Epithelial cell of proximal tubule (primary cell): Measurements from ENCODE around the gene HNRNPH1. TPM values are rescaled to one million over a fixed set of nuclear protein-coding genes. Genes with fewer than 3 reads are reported as not detected.
"Not testable (repeated sequence)": the region's sequence is repeated elsewhere in the genome, so short reads cannot be mapped to it uniquely, and the experiment has no call there.

ENCODE experiments used
- DNase-seq: peaks from one replicate; pipeline ENCODE4 v3.0.0-alpha.2; 2011; ENCODE audit warnings: low read depth
- H3K4me3 ChIP-seq: 2 replicates; pipeline ENCODE4 v1.5.1; 2011; ENCODE audit warnings: low read depth, mild to moderate bottlenecking, low read length
- CTCF ChIP-seq: conservative IDR thresholded peaks from 2 replicates; pipeline ENCODE4 v1.5.1; 2012; ENCODE audit warnings: low read depth, mild to moderate bottlenecking, low read length
- total RNA-seq: library from RNA; depleted of rRNA; stranded (reverse); fragments of >200 nt; gene quantifications from 2 replicates; pipeline ENCODE4 v1.2.3, GENCODE V29; 2015

HNRNPH1 gene
- total RNA-seq, result 405 and 511 TPM in 2 replicates

- DNase-seq, result peak; percentile 87
- peak within 1 kb of the TSS; percentile 97 for H3K4me3 ChIP-seq
- TF ChIP-seq CTCF, result no peak
Measured at GRCh38 chr5:179623003-179623905, at the start of gene HNRNPH1. Gene HNRNPH1, minus strand, starts transcription at chr5:179623671. Its CDS starts 538 bp downstream, at chr5:179623133.

DNA sequence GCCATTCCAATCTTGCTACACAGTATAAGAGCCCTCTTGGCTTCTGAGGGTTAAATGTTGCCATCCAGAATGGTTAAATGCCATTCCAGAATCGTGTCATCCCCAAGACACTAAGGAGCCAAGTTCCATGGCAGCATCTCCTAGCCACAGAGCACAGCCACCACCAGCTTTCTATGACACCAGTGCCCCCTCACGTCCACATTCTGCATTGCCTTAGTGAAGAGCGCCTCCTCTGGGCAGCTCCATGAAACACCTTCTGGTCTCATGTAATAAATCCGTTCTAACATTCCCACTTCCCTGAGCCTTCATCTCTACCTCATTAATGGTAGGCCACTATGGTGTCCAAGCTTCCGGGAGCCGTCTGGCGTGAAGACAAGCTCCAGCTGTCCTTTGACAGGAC lies 44.9 kb upstream of the HNRNPH1 start:
- peak; percentile 95 for TF ChIP-seq CTCF
- no peak for DNase-seq
- no peak overlapping the region for H3K4me3 ChIP-seq

DNA sequence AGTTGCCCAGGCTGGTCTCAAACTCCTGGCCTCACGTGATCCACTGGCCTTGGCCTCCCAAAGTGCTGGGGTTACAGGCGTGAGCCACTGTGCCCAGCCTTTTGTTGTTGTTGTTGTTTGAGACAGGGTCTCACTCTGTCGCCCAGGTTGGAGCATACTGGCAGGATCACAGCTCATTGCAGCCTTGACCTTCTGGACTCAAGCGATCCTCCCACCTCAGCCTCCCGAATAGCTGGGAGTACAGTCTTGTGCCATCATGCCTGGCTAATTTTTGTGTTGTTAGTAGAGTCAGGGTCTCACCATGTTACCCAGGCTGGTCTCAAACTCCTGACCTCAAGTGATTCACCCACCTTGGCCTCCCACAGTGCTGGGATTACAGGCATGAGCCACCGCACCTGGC lies 38.2 kb upstream of the HNRNPH1 start:
- not testable (repeated sequence) for H3K4me3 ChIP-seq, DNase-seq

GRCh38 chr5:179658179-179658856 lies 34.8 kb upstream of the HNRNPH1 start:
- DNase-seq, result not testable (repeated sequence)
- peak overlapping the region; percentile 65 for H3K4me3 ChIP-seq

DNA sequence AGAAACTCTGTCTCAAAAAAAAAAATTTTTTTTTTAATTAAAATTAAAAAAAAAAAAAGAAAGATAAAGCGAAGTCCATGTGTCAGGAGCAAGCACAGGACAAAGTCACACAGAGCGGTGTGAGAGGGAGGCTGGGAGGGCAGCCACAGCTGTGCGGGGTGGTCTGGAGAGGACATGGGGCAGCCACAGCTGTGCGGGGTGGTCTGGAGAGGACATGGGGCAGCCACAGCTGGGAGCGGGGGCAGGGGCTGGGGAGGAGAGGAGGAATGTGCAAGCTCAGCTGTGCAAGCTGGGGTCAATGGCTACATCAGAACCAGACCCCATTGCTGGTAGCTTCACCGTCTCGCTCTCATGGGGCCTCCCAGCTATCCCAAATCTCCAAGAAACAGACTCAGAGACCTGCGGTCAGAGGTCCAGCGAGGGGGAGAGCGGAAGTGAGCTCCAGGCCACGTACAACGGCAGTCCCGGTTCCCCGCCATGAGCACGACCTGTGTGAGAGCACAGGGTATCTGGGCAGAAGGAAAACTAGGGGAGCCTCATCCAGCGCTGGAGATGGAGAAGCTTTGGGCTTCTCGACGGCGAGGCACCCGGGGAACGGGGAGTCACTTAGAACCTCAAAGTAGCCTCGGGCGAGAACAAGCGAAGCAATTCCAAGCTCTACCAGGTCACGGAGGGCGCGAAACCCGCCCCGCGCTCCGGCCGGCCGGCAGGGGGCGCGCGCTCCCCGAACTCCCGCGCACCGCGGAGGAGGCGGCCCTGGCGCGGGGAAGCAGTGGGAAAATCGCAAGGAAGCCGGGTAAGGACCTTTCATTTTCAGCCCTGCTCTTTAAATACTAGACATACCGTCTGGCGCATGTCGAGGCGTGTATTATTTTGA lies 34.1 kb upstream of the HNRNPH1 start:
- not testable (repeated sequence) for DNase-seq, H3K4me3 ChIP-seq

GRCh38 chr5:179653135-179653534 lies 29.7 kb upstream of the HNRNPH1 start:
- not testable (repeated sequence) for DNase-seq, H3K4me3 ChIP-seq

GRCh38 chr5:179650245-179650644 lies 26.8 kb upstream of the HNRNPH1 start:
- not testable (repeated sequence) for H3K4me3 ChIP-seq, DNase-seq

DNA sequence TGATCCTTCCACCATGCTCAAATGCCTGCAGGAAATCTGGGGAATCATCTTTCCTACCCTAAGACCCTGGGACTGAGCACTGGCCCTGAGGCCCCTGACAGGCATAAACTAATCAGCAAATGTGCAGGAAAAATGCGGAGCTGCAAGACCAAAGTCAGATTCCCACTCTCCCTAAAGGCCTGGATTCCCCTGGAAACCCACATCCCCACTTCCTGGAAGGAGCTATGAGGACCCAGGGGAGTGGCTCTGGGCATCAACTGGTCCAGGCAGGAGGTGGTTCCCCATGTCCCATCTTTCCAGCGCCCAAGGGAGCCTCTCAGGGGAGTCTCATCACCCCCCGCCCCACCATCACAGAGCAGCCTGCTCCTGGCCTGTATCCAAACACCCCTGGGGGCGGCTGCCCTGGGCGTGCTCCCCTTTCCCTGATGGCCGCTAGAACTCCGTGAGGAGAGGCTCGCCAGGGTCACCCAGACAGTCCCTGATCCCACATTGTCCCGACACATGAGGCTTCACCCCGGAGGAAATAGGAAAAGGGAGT lies 25.8 kb upstream of the HNRNPH1 start:
- DNase-seq, result not testable (repeated sequence)

DNA sequence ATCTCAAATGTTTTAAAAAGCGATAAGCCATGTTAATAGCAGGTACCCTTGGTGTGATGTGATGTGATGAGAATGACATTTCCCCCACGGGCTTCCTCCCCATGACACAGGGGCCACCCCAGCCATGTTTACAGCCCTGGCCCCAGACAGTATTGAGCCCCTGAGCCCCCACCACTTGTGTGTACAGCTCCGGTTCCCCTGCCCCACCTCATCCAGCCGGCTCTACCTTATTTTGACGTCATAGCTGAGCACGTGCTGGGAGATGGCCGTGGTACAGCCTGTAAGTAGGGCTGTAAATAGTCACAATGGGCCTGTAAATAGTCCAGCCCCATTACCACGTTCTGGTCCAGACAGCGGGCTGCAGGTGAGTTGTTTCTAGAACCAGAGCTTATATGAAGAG lies 24.9 kb upstream of the HNRNPH1 start:
- H3K4me3 ChIP-seq, result no peak overlapping the region
- TF ChIP-seq CTCF, result no peak
- DNase-seq, result no peak

More for the DNA sequence above, 25.8 kb upstream of the HNRNPH1 start:
- H3K4me3 ChIP-seq, result not testable (repeated sequence)

DNA sequence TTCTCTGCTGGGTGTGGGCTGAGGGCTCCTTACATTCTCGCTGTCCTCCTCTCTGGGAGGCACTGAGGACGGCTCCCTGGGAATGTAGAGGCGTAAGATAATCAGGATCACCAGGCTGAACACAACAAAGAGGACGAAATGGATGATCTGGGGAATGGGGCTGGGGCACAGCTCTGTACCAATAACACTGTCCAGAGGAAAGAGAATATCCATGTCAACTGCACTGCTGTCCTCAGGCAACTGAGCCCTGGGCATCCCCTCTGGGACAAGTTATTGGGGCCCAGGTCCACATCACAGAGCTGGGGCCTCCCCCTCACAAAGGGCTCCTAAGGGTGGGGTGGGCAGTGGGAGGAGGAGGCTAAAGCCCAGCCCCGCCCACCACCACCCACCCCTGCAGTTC lies 21.3 kb upstream of the HNRNPH1 start:
- not testable (repeated sequence) for DNase-seq, H3K4me3 ChIP-seq

GRCh38 chr5:179643141-179643920 lies 19.9 kb upstream of the HNRNPH1 start:
- not testable (repeated sequence) for DNase-seq, H3K4me3 ChIP-seq

- DNase-seq, H3K4me3 ChIP-seq: not testable (repeated sequence)
Measured at GRCh38 chr5:179642626-179643025, 19.2 kb upstream of the HNRNPH1 start.

- not testable (repeated sequence) for DNase-seq, H3K4me3 ChIP-seq
Measured at GRCh38 chr5:179641745-179642144, 18.3 kb upstream of the HNRNPH1 start.

DNA sequence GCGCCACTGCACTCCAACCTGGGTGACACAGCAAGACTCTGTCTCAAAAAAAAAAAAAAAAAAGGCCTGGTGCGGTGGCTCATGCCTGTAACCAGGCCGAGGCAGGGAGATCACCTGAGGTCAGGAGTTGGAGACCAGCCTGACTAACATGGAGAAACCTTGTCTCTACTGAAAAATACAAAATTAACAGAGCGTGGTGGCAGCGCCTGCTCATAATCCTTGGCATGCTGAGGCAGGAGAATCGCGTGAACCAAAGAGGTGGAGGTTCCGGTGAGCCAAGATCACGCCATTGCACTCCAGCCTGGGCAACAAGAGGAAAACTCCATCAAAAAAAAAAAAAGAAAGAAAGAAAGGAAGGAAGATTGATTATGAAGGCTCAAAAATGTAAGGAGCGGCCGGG lies 15.8 kb upstream of the HNRNPH1 start:
- not testable (repeated sequence) for DNase-seq, H3K4me3 ChIP-seq
